B cell (primary cell): ENCODE results near the gene CR1L. TPM values are rescaled to one million over a fixed set of nuclear protein-coding genes. Genes with fewer than 3 reads are reported as not detected.

Source experiments
- ATAC-seq: fragments of 200-7000 bp; cut with Tn5 transposase; one replicate; pipeline ENCODE4 v1.10.0; 2021; ENCODE audit warnings: low read depth, mild to moderate bottlenecking, moderate number of reproducible peaks, moderate library complexity
- CTCF ChIA-PET: fragments of 350-600 bp; sonication (Branson Sonifier 250); formaldehyde crosslinking; loops from one replicate; lab custom pipeline; 2021; ENCODE audit warnings: antibody characterized with exemption, inconsistent platforms; lab: Charles Lee
- POLR2A ChIA-PET: fragments of 350-600 bp; sonication (Branson Sonifier 250); formaldehyde crosslinking; loops from one replicate; lab custom pipeline; 2021; ENCODE audit warnings: antibody characterized with exemption; lab: Charles Lee
- DNase-seq: peaks from one replicate; pipeline ENCODE4 v3.0.0; 2013
- H2AFZ ChIP-seq: 2 replicates; pipeline ENCODE4 v1.6.1; 2012; ENCODE audit warnings: mild to moderate bottlenecking, low read depth, low read length; ENCODE audit not compliant: insufficient read depth, poor library complexity, severe bottlenecking
- H3K27ac ChIP-seq, 2 donors: 1 replicate in 1 of 2; 2 replicates in 1 of 2; pipeline ENCODE4 v1.5.1; 2012 to 2013; ENCODE audit warnings: low read length in 2 of 2, mild to moderate bottlenecking in 2 of 2, moderate library complexity in 1 of 2
- H3K27me3 ChIP-seq, 4 experiments: fragments of 200-600 bp in 1 of 4; sonication (generic) in 1 of 4; replicated peaks in 1 of 4; 1 replicate in 2 of 4; 2 replicates in 2 of 4; pipeline versions ENCODE4 v1.6.1 to v1.7.0; 2013 to 2016; ENCODE audit warnings: low read length in 3 of 4, mild to moderate bottlenecking in 2 of 4, mixed read lengths in 1 of 4, moderate library complexity in 1 of 4; ENCODE audit not compliant: insufficient read depth in 4 of 4, control insufficient read depth in 3 of 4; ENCODE audit errors: control extremely low read depth in 1 of 4
- H3K36me3 ChIP-seq, 2 experiments: replicated peaks in 1 of 2; 1 replicate in 1 of 2; 2 replicates in 1 of 2; pipeline versions ENCODE4 v1.6.1 to v1.7.1; 2013; ENCODE audit warnings: low read length in 1 of 2; ENCODE audit not compliant: insufficient read depth in 2 of 2, control insufficient read depth in 1 of 2; ENCODE audit errors: control extremely low read depth in 1 of 2, extremely low read depth in 1 of 2
- H3K4me1 ChIP-seq, 2 donors: fragments of 200-600 bp in 1 of 2; sonication (generic) in 1 of 2; 1 replicate in 1 of 2; 2 replicates in 1 of 2; pipeline versions ENCODE4 v1.5.1 to v1.6.1; 2013 to 2017; ENCODE audit warnings: low read length in 2 of 2; ENCODE audit not compliant: control insufficient read depth in 2 of 2, insufficient read depth in 2 of 2
- H3K4me2 ChIP-seq: replicated peaks from 2 replicates; pipeline ENCODE3; 2012; ENCODE audit warnings: mild to moderate bottlenecking, low read depth, low read length; ENCODE audit not compliant: poor library complexity, severe bottlenecking
- H3K4me3 ChIP-seq, 5 experiments: fragments of 200-600 bp in 1 of 5; sonication (generic) in 1 of 5; 1 replicate in 3 of 5; 2 replicates in 2 of 5; pipeline versions ENCODE4 v1.5.1 to v1.7.0; 2011 to 2016; ENCODE audit warnings: low read length in 4 of 5, mild to moderate bottlenecking in 4 of 5, low read depth in 2 of 5, control low read depth in 1 of 5, moderate library complexity in 1 of 5; ENCODE audit not compliant: insufficient read depth in 1 of 5; ENCODE audit errors: control extremely low read depth in 1 of 5, extremely low read depth in 1 of 5
- H3K79me2 ChIP-seq: fragments of 200-600 bp; sonication (generic); one replicate; pipeline ENCODE4 v1.6.0; 2016; ENCODE audit warnings: low read length; ENCODE audit not compliant: control insufficient read depth, insufficient read depth
- H3K9ac ChIP-seq: fragments of 200-600 bp; sonication (generic); 2 replicates; pipeline ENCODE4 v1.6.1; 2017; ENCODE audit warnings: mild to moderate bottlenecking, low read length, moderate library complexity
- H3K9me3 ChIP-seq, 3 donors: one replicate each; pipeline versions ENCODE4 v1.6.1 to v1.7.1; 2013; ENCODE audit warnings: low read length in 2 of 3; ENCODE audit not compliant: control insufficient read depth in 2 of 3, insufficient read depth in 1 of 3; ENCODE audit errors: control extremely low read depth in 1 of 3
- H4K20me1 ChIP-seq: 2 replicates; pipeline ENCODE4 v1.6.0; 2012; ENCODE audit warnings: mild to moderate bottlenecking, low read length; ENCODE audit not compliant: insufficient read depth, control insufficient read depth, poor library complexity, severe bottlenecking
- H3K27ac Mint-ChIP-seq: one replicate; pipeline ENCODE4 v1.8.0; 2021; ENCODE audit warnings: mixed read lengths
- H3K27me3 Mint-ChIP-seq: one replicate; pipeline ENCODE4 v1.8.0; 2021; ENCODE audit warnings: mixed read lengths
- H3K4me1 Mint-ChIP-seq: one replicate; pipeline ENCODE4 v1.8.0; 2021; ENCODE audit warnings: mixed read lengths
- H3K4me3 Mint-ChIP-seq: one replicate; pipeline ENCODE4 v1.8.0; 2021; ENCODE audit warnings: mixed read lengths
- H3K9me3 Mint-ChIP-seq: one replicate; pipeline ENCODE4 v1.8.0; 2022; ENCODE audit warnings: mixed read lengths; ENCODE audit not compliant: insufficient read depth
- CTCF ChIP-seq: fragments of 200-600 bp; IDR thresholded peaks from one replicate; pipeline ENCODE4 v1.8.0; 2022; ENCODE audit warnings: antibody characterized with exemption, mild to moderate bottlenecking
- EZH2 ChIP-seq: IDR thresholded peaks from 2 replicates; pipeline ENCODE4 v1.6.1; 2012; ENCODE audit warnings: borderline replicate concordance, low read depth, mild to moderate bottlenecking, moderate library complexity, low read length; ENCODE audit not compliant: insufficient read depth, poor library complexity, severe bottlenecking
- WGBS: methylation state at CpG from one replicate; pipeline ENCODE4 v1.1.5; 2013; ENCODE audit warnings: missing lambda C conversion rate; ENCODE audit not compliant: insufficient coverage; 5-methylcytosine and 5-hydroxymethylcytosine counted together
- intact Hi-C: fragments of 100-400 bp; cut with micrococcal nuclease; formaldehyde crosslinking; loops from one replicate; pipeline ENCODE4 v1.10.0; 2022
- polyA plus RNA-seq: library from polyadenylated mRNA; depleted of rRNA; stranded (reverse); fragments of >200 nt; gene quantifications from 2 replicates; pipeline ENCODE4 v1.2.3, GENCODE V29; 2012
- total RNA-seq, 2 donors: library from RNA; stranded (reverse); fragments of 120-200 nt in 1 of 2; gene quantifications; 1 replicate in 1 of 2; 2 replicates in 1 of 2; pipeline versions ENCODE4 v1.2.3 to v1.2.4, GENCODE V29; 2013 to 2022

The CR1L gene
- total and polyA plus RNA-seq, 2 donors (not counting 1 experiment from before 2014, with no cell fraction given), result 0.07 to 0.59 TPM

DNA sequence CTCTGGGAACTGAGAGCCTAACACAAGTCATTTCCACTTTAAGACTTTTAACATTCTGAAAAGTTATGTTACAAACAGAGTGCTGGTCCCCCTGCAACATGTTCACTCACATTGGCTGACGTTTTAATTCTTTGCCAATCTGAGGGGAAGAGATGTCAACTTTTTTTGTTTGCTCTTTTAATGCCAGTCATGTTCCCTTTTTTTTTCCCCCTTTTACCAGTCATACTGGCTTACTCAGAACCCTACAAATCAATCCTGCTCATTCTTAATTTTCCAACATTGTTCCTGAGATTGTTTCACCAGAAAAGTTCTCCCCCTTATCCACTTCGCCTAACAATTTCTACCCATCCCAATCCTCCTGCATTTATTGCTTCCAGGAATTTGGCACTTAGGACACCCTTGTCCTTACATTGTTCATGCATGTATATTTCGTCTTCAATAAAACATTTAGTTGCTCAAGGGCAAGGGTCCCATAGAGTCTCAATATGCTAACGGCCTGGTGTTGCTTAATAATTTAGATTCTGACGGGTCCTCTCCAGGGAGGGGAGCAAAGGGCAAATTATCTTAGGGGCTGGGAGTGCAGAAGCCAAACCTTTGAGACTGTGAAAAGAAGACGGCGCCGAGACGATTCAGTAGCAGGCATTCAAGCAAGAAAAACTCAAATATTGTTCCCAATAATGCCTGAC, 624 bp upstream of the CR1L start:
- peaks cover 0 to 6% (median 0%) of the 10 kb centered on the region in 3 donors for H3K9me3 ChIP-seq
- ChIA-PET POLR2A (no interaction called here), CTCF (no interaction called here)
- H3K27ac Mint-ChIP-seq, result no peak overlapping the region
- H3K27me3 Mint-ChIP-seq, result no peaks in the 10 kb centered on the region
- DNase-seq, result no peak
- peak overlapping the region; percentile 14 to 73 (median 56) for H3K4me3 ChIP-seq
- H3K9me3 Mint-ChIP-seq, result no peaks in the 10 kb centered on the region
- WGBS, result 27% methylated on average over 7 of the region's 9 CpGs
- no peak for TF ChIP-seq CTCF
- no peaks in the 10 kb centered on the region for H4K20me1 ChIP-seq
- no peaks in the 10 kb centered on the region for H3K27me3 ChIP-seq
- no peak overlapping the region for H3K27ac ChIP-seq
- H3K4me1 ChIP-seq, result peaks cover 7 to 12% of the 10 kb centered on the region in 2 donors
- peaks cover 0 to 3% of the 10 kb centered on the region in 2 experiments for H3K36me3 ChIP-seq
- no peak for ATAC-seq
- peaks cover 12% of the 10 kb centered on the region for H3K4me1 Mint-ChIP-seq
- peak overlapping the region; percentile 78 for H2AFZ ChIP-seq
- H3K9ac ChIP-seq, result peak overlapping the region; percentile 69
- intact Hi-C loops, result no loop called here
- no peaks in the 10 kb centered on the region for H3K79me2 ChIP-seq
- H3K4me2 ChIP-seq, result peak overlapping the region; percentile 82
- H3K4me3 Mint-ChIP-seq, result peak overlapping the region; percentile 84

- Histone ChIP-seq H3K4me1 (peaks cover 7 to 12% of the 10 kb centered on the region in 2 donors), H3K4me3 (no peak overlapping the region), H3K4me2 (peak overlapping the region; percentile 82), H3K79me2 (no peaks in the 10 kb centered on the region), H3K9ac (peak overlapping the region; percentile 69), H4K20me1 (no peaks in the 10 kb centered on the region), H2AFZ (peak overlapping the region; percentile 78), H3K27ac (no peak overlapping the region), H3K27me3 (no peaks in the 10 kb centered on the region), H3K9me3 (peaks cover 0 to 6% (median 0%) of the 10 kb centered on the region in 3 donors), H3K36me3 (peaks cover 0 to 3% of the 10 kb centered on the region in 2 experiments)
- WGBS, result 90% methylated on average over 15 of the region's 17 CpGs
- Mint-ChIP-seq H3K27ac (no peak overlapping the region), H3K9me3 (no peaks in the 10 kb centered on the region), H3K4me3 (peak overlapping the region; percentile 84), H3K4me1 (peaks cover 12% of the 10 kb centered on the region), H3K27me3 (no peaks in the 10 kb centered on the region)
- no peak for ATAC-seq
- intact Hi-C loops, result no loop called here
- POLR2A ChIA-PET, result no interaction called here
- no peak for DNase-seq
- no peak for TF ChIP-seq CTCF
- no peak for TF ChIP-seq EZH2
- CTCF ChIA-PET, result no interaction called here
Measured at GRCh38 chr1:207645635-207646081, 725 bp downstream of the CR1L start.
